Cardiac atrium fibroblast (primary cell): ENCODE data around the gene TLR9. TPM values are rescaled to one million over a fixed set of nuclear protein-coding genes. Genes with fewer than 3 reads are reported as not detected.

Experiments
- total RNA-seq: library from RNA; depleted of rRNA; stranded (reverse); fragments of >200 nt; gene quantifications from 2 replicates; pipeline ENCODE4 v1.2.3, GENCODE V29; 2015

TLR9 gene
- total RNA-seq = not detected in 2 replicates

GRCh38 chr3:52225452-52226228 is at the start of gene TLR9:
TLR9 (minus strand) TSS chr3:52225645; CDS start chr3:52225529, 116 bp downstream.

GRCh38 chr3:52245322-52246263 is 20.1 kb upstream of the TLR9 start, which contains the start of gene PPM1M:
PPM1M (plus strand) TSS chr3:52245759; CDS start chr3:52245825, 66 bp downstream.

GRCh38 chr3:52238761-52239701 is 13.6 kb upstream of the TLR9 start, which contains the start of gene TWF2:
TWF2 (minus strand) TSS chr3:52239158; CDS start chr3:52239016, 142 bp downstream.

GRCh38 chr3:52197842-52198625 is 27.4 kb downstream of the TLR9 start, which contains the start of gene ALAS1:
ALAS1 (plus strand) TSS chr3:52198160; CDS start chr3:52199242, 1,082 bp downstream.

Other genes with a start within 250 kb of the TLR9 start
- 52.7 and 73.5 TPM in 2 replicates for gene ACY1, start 242.1 kb downstream of the TLR9 start, total RNA-seq
- 1,720 and 2,013 TPM in 2 replicates for gene RPL29, start 229.8 kb downstream of the TLR9 start, total RNA-seq
- 12.2 and 17.1 TPM in 2 replicates for gene DUSP7, start 169.1 kb downstream of the TLR9 start, total RNA-seq
- gene POC1A, start 71.2 kb downstream of the TLR9 start, total RNA-seq = 1.1 and 4.7 TPM in 2 replicates
- 22.7 and 29.6 TPM in 2 replicates for gene ALAS1, start 27.5 kb downstream of the TLR9 start, total RNA-seq
- 113 and 128 TPM in 2 replicates for gene TWF2, start 13.5 kb upstream of the TLR9 start, total RNA-seq
- gene PPM1M, start 20.1 kb upstream of the TLR9 start, total RNA-seq = 11.7 and 12.5 TPM in 2 replicates
- gene WDR82, start 53.0 kb upstream of the TLR9 start, total RNA-seq = 44.7 and 49.6 TPM in 2 replicates
- 6.7 and 8.4 TPM in 2 replicates for gene GLYCTK, start 62.2 kb upstream of the TLR9 start, total RNA-seq
- gene DNAH1, start 90.7 kb upstream of the TLR9 start, total RNA-seq = 2.3 and 2.9 TPM in 2 replicates
- gene BAP1, start 184.4 kb upstream of the TLR9 start, total RNA-seq = 44.2 and 50.5 TPM in 2 replicates
- 2.2 and 2.3 TPM in 2 replicates for gene PHF7, start 185.0 kb upstream of the TLR9 start, total RNA-seq
- gene SEMA3G, start 219.5 kb upstream of the TLR9 start, total RNA-seq = under 0.01 and 0.49 TPM in 2 replicates
- not detected in 2 replicates for gene TNNC1, start 228.4 kb upstream of the TLR9 start, total RNA-seq
- 29.8 and 30.5 TPM in 2 replicates for gene NISCH, start 230.0 kb upstream of the TLR9 start, total RNA-seq